IPS-11a (cell line): ENCODE data around the gene CRTC2.

ENCODE experiments used
- H3K4me3 ChIP-seq: one replicate; pipeline ENCODE4 v1.5.1; 2013; ENCODE audit warnings: low read depth, low read length, control low read depth

The CRTC2 gene

GRCh38 chr1:153946622-153947241, 11.7 kb downstream of the CRTC2 start, which contains the start of gene DENND4B:
Gene DENND4B, minus strand, starts transcription at chr1:153946718. Its CDS starts 2,344 bp downstream, at chr1:153944374.
- H3K4me3 ChIP-seq = peak within 1 kb of the TSS; percentile 87

GRCh38 chr1:153945795-153946621, 12.4 kb downstream of the CRTC2 start:
- H3K4me3 ChIP-seq = peak overlapping the region; percentile 87

DNA sequence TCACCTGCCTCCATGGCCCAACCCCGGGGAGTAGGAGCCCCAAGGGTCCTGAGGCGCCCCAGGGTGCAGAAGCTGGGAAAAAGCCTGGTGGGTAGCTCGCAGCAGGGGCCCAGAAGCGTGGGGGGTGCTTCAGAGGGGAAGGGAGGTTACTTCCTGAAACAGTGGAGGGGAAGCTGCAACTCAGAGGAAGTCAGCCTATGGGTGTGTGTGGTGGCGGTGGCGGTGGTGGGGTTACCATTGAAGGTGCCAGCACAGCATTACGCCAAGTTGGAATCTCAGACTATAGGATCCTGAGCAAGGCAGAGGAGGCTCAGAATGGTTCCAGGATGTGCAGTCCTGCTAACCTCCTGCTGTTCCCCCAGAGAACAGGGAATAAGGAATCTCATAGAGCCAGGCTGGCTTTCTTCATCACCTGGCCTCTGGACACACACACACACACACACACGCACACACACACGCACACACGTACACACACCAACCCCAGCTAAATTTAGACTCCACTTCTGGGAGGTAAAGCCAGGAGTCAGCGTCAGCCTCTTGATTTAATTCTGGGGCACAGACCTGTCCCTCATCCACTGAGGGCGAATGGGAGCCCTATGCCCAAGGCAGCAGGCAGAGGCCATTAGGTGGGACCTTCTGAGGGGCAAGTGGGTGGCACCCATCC, 13.1 kb downstream of the CRTC2 start:
- peak overlapping the region; percentile 87 for H3K4me3 ChIP-seq

GRCh38 chr1:153944827-153945117, 13.6 kb downstream of the CRTC2 start:
- H3K4me3 ChIP-seq = no peak overlapping the region

DNA sequence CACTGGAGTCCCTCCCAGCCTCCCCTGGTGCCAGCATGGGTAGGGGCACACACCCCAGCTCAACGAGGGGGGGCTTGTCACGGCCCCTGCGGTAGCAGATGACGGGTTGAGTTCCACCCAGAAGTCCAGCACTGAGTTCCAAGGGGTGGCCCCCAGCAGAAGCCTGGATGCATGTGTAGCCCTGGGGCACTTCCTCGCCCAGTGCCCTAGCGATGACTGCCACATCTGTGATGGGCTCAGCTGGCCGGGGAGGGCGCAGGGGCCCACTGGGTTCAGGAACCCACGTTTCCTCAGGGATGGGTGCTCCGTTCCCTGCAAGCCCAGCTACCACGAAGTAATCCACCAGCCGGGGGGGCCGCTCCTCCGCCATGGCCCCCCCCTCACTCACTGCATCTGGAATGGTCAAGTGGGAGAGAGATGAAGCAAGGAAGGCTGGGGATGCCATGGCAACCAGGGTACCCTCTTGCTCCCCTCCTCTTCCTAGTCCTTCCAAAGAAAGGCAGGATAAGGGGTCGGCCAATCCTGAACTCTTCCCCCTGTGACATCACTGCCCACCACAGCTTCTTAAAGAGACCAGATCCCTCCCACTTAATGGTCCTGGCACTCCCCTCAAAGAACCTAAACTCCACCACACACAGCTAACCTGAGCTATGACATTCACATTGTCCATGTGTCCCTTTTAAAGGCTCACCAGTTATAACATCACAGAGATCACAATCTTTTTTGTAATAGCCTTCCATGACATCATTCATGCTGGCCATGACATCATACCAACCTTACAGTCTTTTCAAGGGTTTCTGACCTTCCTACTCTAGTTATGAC, 14.2 kb downstream of the CRTC2 start:
- H3K4me3 ChIP-seq = no peak overlapping the region

GRCh38 chr1:153942766-153943549, 15.5 kb downstream of the CRTC2 start:
- no peak overlapping the region for H3K4me3 ChIP-seq

GRCh38 chr1:153941826-153942725, 16.3 kb downstream of the CRTC2 start:
- no peak overlapping the region for H3K4me3 ChIP-seq

DNA sequence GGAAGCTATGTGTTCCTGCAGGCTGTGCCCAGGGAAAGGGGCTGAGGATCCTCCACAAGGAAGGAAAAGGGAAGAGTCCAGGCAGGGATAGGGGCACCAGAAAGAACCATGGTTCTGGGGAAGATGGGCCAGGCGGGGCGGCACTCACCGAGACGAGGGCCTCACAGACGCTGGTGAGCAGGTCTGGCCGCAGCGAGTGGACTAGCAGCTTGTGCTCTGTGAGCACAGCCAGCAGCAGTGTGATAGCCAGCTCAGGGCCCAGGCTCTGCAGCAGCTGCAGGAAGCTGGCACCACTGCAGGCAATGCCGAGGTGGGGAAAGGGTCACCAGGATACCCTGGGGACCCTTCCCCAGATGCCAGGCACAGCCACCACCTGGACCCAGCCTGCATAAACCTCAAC, 17.7 kb downstream of the CRTC2 start:
- no peak overlapping the region for H3K4me3 ChIP-seq

DNA sequence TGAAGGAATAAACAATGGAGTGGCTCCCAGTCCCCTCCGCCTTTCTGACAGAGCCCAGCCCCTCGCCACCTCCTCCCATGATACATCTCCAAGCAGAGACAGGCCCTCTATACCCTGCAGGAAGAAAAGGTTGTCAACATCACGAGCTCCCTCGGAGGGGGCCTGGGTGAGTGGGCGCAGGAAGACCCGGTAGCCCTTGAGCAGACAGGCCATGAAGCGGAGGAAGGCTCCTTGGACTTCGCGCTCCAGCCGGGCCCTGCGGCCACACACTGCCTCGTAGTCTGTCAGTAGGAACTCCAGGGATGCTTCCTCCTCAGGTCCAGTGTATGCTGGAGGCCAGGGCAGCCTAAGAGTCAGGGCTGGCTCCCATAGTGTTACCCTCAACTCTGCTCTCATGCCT, 18.9 kb downstream of the CRTC2 start:
- no peak overlapping the region for H3K4me3 ChIP-seq

DNA sequence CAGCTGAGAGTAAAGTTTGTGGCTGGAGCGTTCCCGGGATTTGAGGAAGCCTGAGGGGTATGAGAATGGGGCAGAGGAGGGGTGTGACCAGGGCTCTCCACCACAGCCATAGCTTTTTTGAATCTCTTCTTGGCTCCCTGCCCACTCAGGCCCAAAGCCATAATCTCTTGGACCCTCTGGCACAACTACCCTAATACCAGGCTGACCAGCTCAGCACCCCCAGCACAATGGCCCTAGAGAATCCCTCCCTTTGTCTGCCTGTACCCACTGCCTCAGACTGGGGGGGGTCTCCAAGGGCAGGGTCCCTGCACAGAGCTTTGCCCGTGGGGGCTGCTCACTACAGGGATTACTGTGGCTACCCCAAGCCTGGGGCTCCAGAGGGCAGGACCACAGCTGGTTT, 19.4 kb downstream of the CRTC2 start:
- no peak overlapping the region for H3K4me3 ChIP-seq

GRCh38 chr1:153937331-153937730, 21.1 kb downstream of the CRTC2 start:
- no peak overlapping the region for H3K4me3 ChIP-seq

- H3K4me3 ChIP-seq = no peak overlapping the region
Measured at GRCh38 chr1:153936011-153936802, 22.2 kb downstream of the CRTC2 start.

DNA sequence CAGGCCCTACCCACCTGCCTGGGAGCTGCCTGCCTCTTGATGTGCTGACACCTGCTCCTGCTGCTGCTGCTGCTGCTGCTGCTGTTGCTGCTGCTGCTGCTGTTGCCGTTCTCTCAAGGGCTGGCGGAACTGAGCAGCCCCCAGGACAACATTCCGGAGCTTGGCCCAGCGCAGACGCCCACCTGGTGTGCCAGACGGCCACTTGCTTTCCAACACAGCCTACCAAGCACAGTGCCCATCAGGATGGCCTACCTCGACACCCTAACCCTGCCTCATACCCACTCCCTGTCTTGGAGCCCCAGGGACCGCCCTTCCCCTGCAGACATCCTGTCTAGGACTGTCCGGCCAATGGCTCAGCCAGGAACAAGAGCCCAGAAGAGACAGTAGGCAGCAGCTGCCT, 23.7 kb downstream of the CRTC2 start:
- H3K4me3 ChIP-seq = no peak overlapping the region

DNA sequence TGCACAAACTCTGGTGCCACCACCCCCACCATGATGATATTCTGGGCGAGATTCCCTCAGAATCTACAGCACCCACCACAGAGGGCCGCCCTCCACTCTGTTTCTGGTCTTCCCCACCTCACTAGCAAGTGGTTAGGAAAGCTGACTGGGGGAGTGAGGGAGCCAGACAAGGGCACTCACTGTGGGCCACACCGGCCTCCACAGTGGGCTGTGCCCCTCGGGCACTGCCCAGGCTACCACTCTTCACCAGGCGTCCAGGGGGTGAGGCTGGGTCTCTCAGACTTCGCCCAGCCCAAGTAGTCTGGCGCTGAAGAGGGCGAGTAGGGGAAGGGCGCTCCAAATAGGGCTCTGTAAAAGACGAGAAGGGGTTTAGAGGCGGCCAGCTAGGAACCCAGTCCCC, 24.5 kb downstream of the CRTC2 start:
- no peak overlapping the region for H3K4me3 ChIP-seq

GRCh38 chr1:153933430-153933829, 25.0 kb downstream of the CRTC2 start:
- H3K4me3 ChIP-seq = no peak overlapping the region

- no peak overlapping the region for H3K4me3 ChIP-seq
Measured at GRCh38 chr1:153932156-153933131, 26.0 kb downstream of the CRTC2 start.
